Measurements from ENCODE around the gene C2orf15.

GRCh38 chr2:99154643-99155536 is 13.4 kb downstream of the C2orf15 start, which contains the start of the genes LIPT1 and TSGA10:
- peak in 3 of 6 experiments; percentile 10 to 35 (median 28) for TF ChIP-seq CTCF (IDR thresholded peaks at IDR 0.05)
- TF ChIP-seq POLR2A (IDR thresholded peaks at IDR 0.05) = peak in 3 of 4 donors; percentile 74 to 90 (median 80)
- peak; percentile 89 to 97 for TF ChIP-seq POLR2AphosphoS5 (IDR thresholded peaks at IDR 0.05)

Data from upper lobe of left lung (tissue), 4 donors.